Cardiac muscle cell (in vitro differentiated cells and primary cell): Measurements from ENCODE around the gene FAM83B. TPM values are rescaled to one million over a fixed set of nuclear protein-coding genes. Genes with fewer than 3 reads are reported as not detected.
"Not testable (repeated sequence)": the region's sequence is repeated elsewhere in the genome, so short reads cannot be mapped to it uniquely, and the experiment has no call there.

Experiments
- DNase-seq, 2 donors: peaks; one replicate each; pipeline versions ENCODE4 v3.0.0 to v3.0.0-alpha.2; 2010 to 2017; ENCODE audit warnings: low read depth in 1 of 2, low spot score in 1 of 2
- H3K27ac ChIP-seq: fragments of 200-600 bp; sonication (generic); 2 replicates; pipeline ENCODE4 v1.5.1; 2016
- H3K27me3 ChIP-seq: fragments of 200-600 bp; sonication (generic); 2 replicates; pipeline ENCODE4 v1.6.0; 2016; ENCODE audit warnings: control low read depth
- H3K36me3 ChIP-seq: fragments of 200-600 bp; sonication (generic); 2 replicates; pipeline ENCODE4 v1.5.1; 2016; ENCODE audit warnings: control low read depth
- H3K4me1 ChIP-seq: fragments of 200-600 bp; sonication (generic); 2 replicates; pipeline ENCODE4 v1.8.1; 2017; ENCODE audit warnings: low read depth, mild to moderate bottlenecking, mixed run types
- H3K4me3 ChIP-seq: fragments of 200-600 bp; sonication (generic); 2 replicates; pipeline ENCODE4 v1.5.1; 2016; ENCODE audit warnings: mild to moderate bottlenecking
- H3K9me3 ChIP-seq: fragments of 200-600 bp; sonication (generic); 2 replicates; pipeline ENCODE4 v1.5.1; 2017; ENCODE audit warnings: low read depth, mild to moderate bottlenecking, control low read depth
- CTCF ChIP-seq: IDR thresholded peaks from 2 replicates; pipeline ENCODE4 v1.5.1; 2012; ENCODE audit warnings: low read depth, mild to moderate bottlenecking, low read length
- polyA plus RNA-seq: library from polyadenylated mRNA; unstranded; fragments of >200 nt; fragmentation: Nextera tagmentation; extraction: Ambion mirVana; gene quantifications from 2 replicates; pipeline ENCODE4 v1.2.1, GENCODE V29; 2016
- total RNA-seq: library from RNA; depleted of rRNA; stranded (reverse); fragments of >200 nt; gene quantifications from 2 replicates; pipeline ENCODE4 v1.2.3, GENCODE V29; 2016

FAM83B gene
- total RNA-seq (0.06 and 0.25 TPM in 2 replicates), polyA plus RNA-seq (0.45 TPM in 1 of 2 replicates, not detected in the other)

GRCh38 chr6:54846243-54846856 is at the start of gene FAM83B:
Gene FAM83B, plus strand, starts transcription at chr6:54846771. Its CDS starts 23,476 bp downstream, at chr6:54870247.
- peak; percentile 7 to 52 for DNase-seq
- no peaks in the 10 kb centered on the region for H3K36me3 ChIP-seq
- H3K27me3 ChIP-seq = peaks cover 47% of the 10 kb centered on the region
- no peaks in the 10 kb centered on the region for H3K4me1 ChIP-seq
- TF ChIP-seq CTCF = no peak
- no peak within 1 kb of the TSS for H3K27ac ChIP-seq
- peak within 1 kb of the TSS; percentile 43 for H3K4me3 ChIP-seq
- no peaks in the 10 kb centered on the region for H3K9me3 ChIP-seq

- not testable (repeated sequence) for H3K9me3 ChIP-seq, H3K4me3 ChIP-seq, H3K36me3 ChIP-seq, DNase-seq, H3K4me1 ChIP-seq, H3K27ac ChIP-seq, H3K27me3 ChIP-seq
Observed at GRCh38 chr6:54796918-54797317, 49.7 kb upstream of the FAM83B start.

GRCh38 chr6:54800050-54800600 is 46.4 kb upstream of the FAM83B start:
- Histone ChIP-seq H3K4me3 (no peak overlapping the region), H3K9me3 (no peaks in the 10 kb centered on the region), H3K36me3 (no peaks in the 10 kb centered on the region), H3K27me3 (no peaks in the 10 kb centered on the region), H3K4me1 (peaks cover 4% of the 10 kb centered on the region), H3K27ac (no peak overlapping the region)
- no peak for TF ChIP-seq CTCF
- no peak for DNase-seq

GRCh38 chr6:54801244-54801643 is 45.3 kb upstream of the FAM83B start:
- no peak overlapping the region for H3K27ac ChIP-seq
- H3K4me3 ChIP-seq = no peak overlapping the region
- no peak for TF ChIP-seq CTCF

GRCh38 chr6:54801669-54802068 is 44.9 kb upstream of the FAM83B start:
- peak in 1 of 2 donors; percentile 41 for DNase-seq
- H3K9me3 ChIP-seq = no peaks in the 10 kb centered on the region
- no peak overlapping the region for H3K27ac ChIP-seq
- TF ChIP-seq CTCF = no peak
- peaks cover 4% of the 10 kb centered on the region for H3K4me1 ChIP-seq
- no peaks in the 10 kb centered on the region for H3K27me3 ChIP-seq
- H3K4me3 ChIP-seq = no peak overlapping the region
- H3K36me3 ChIP-seq = no peaks in the 10 kb centered on the region

More at GRCh38 chr6:54801244-54801643, 45.3 kb upstream of the FAM83B start:
- H3K36me3 ChIP-seq = no peaks in the 10 kb centered on the region
- H3K27me3 ChIP-seq = no peaks in the 10 kb centered on the region
- no peak for DNase-seq
- H3K4me1 ChIP-seq = peaks cover 4% of the 10 kb centered on the region
- H3K9me3 ChIP-seq = no peaks in the 10 kb centered on the region
